NCI-H2196 treated with DMSO at 0.1 percent for 48 hours (cell line): Measurements from ENCODE around the gene VAV2.

ENCODE experiments used
- DNase-seq: peaks from one replicate; lab custom pipeline; 2025; ENCODE audit not compliant: unreplicated experiment; lab: John Stamatoyannopoulos, UW

VAV2 gene

GRCh38 chr9:133809335-133809734, 182.8 kb downstream of the VAV2 start:
- no peak for DNase-seq

- no peak for DNase-seq
These were observed 184.3 kb downstream of the VAV2 start for GRCh38 chr9:133807818-133808217.

GRCh38 chr9:133807037-133807436, 185.1 kb downstream of the VAV2 start:
- no peak for DNase-seq

GRCh38 chr9:133806623-133807010, 185.5 kb downstream of the VAV2 start:
- DNase-seq = no peak

- no peak for DNase-seq
These were observed 186.1 kb downstream of the VAV2 start for GRCh38 chr9:133805876-133806622.

GRCh38 chr9:133804199-133804598, 187.9 kb downstream of the VAV2 start:
- DNase-seq = no peak

- DNase-seq = no peak
These were observed 188.4 kb downstream of the VAV2 start for GRCh38 chr9:133803745-133804144.

GRCh38 chr9:133803028-133803585, 189.0 kb downstream of the VAV2 start:
- DNase-seq = no peak

- no peak for DNase-seq
These were observed 190.4 kb downstream of the VAV2 start for GRCh38 chr9:133801739-133802138.

GRCh38 chr9:133800266-133800665, 191.9 kb downstream of the VAV2 start:
- DNase-seq = no peak

GRCh38 chr9:133799716-133800115, 192.4 kb downstream of the VAV2 start:
- no peak for DNase-seq

- DNase-seq = no peak
These were observed 193.0 kb downstream of the VAV2 start for GRCh38 chr9:133799106-133799505.

- DNase-seq = no peak
These were observed 194.0 kb downstream of the VAV2 start for GRCh38 chr9:133798160-133798559.

GRCh38 chr9:133797406-133798105, 194.6 kb downstream of the VAV2 start:
- no peak for DNase-seq

GRCh38 chr9:133796562-133796961, 195.6 kb downstream of the VAV2 start:
- no peak for DNase-seq

GRCh38 chr9:133795049-133795448, 197.1 kb downstream of the VAV2 start:
- DNase-seq = no peak

GRCh38 chr9:133794016-133794760, 197.9 kb downstream of the VAV2 start:
- no peak for DNase-seq

- DNase-seq = no peak
These were observed 198.7 kb downstream of the VAV2 start for GRCh38 chr9:133793471-133793870.

GRCh38 chr9:133792721-133793470, 199.2 kb downstream of the VAV2 start:
- no peak for DNase-seq

GRCh38 chr9:133791735-133792649, 200.1 kb downstream of the VAV2 start:
- no peak for DNase-seq
